Ishikawa (cell line): ENCODE data around the gene TPH2.

ENCODE experiments used
- CEBPB ChIP-seq: IDR thresholded peaks from 2 replicates; pipeline ENCODE4 v1.6.1; 2012
- CREB1 ChIP-seq: IDR thresholded peaks from 2 replicates; pipeline ENCODE4 v1.6.1; 2012; ENCODE audit warnings: low read depth
- EGR1 ChIP-seq: IDR thresholded peaks from 2 replicates; pipeline ENCODE4 v1.6.1; 2012
- EP300 ChIP-seq: IDR thresholded peaks from 2 replicates; pipeline ENCODE4 v1.6.1; 2012; ENCODE audit warnings: borderline replicate concordance
- FOXM1 ChIP-seq: IDR thresholded peaks from 2 replicates; pipeline ENCODE4 v1.6.1; 2012; ENCODE audit warnings: low read depth, borderline replicate concordance
- MAX ChIP-seq: IDR thresholded peaks from 2 replicates; pipeline ENCODE4 v1.6.1; 2012
- NFIC ChIP-seq: IDR thresholded peaks from 2 replicates; pipeline ENCODE4 v1.6.1; 2012
- RAD21 ChIP-seq: IDR thresholded peaks from 2 replicates; pipeline ENCODE4 v1.6.1; 2012; ENCODE audit warnings: low read depth
- REST ChIP-seq: IDR thresholded peaks from 2 replicates; pipeline ENCODE4 v1.6.1; 2012; ENCODE audit warnings: low read depth, mild to moderate bottlenecking
- TAF1 ChIP-seq: IDR thresholded peaks from 2 replicates; pipeline ENCODE4 v1.6.1; 2012; ENCODE audit warnings: low read depth, mild to moderate bottlenecking
- TCF12 ChIP-seq: IDR thresholded peaks from 2 replicates; pipeline ENCODE4 v1.6.1; 2012; ENCODE audit warnings: low read depth
- TEAD4 ChIP-seq: IDR thresholded peaks from 2 replicates; pipeline ENCODE4 v1.6.1; 2012
- USF1 ChIP-seq: IDR thresholded peaks from 2 replicates; pipeline ENCODE4 v1.6.1; 2012
- YY1 ChIP-seq: IDR thresholded peaks from 2 replicates; pipeline ENCODE4 v1.6.1; 2012; ENCODE audit warnings: low read depth
- ZBTB7A ChIP-seq: IDR thresholded peaks from 2 replicates; pipeline ENCODE4 v1.6.1; 2012; ENCODE audit warnings: low read depth

The TPH2 gene

GRCh38 chr12:71900091-71900490 lies 38.6 kb upstream of the TPH2 start:
- TF ChIP-seq TEAD4 (no peak), NFIC (no peak), YY1 (no peak), EGR1 (no peak), TAF1 (no peak), TCF12 (no peak), ZBTB7A (no peak), REST (no peak), USF1 (no peak), EP300 (no peak), FOXM1 (no peak), CEBPB (no peak), MAX (no peak), CREB1 (no peak), RAD21 (no peak; the same call in 1 of the 2 replicates)

- no peak for TF ChIP-seq ZBTB7A
- no peak for TF ChIP-seq CEBPB
- no peak for TF ChIP-seq TEAD4
- no peak for TF ChIP-seq USF1
- no peak for TF ChIP-seq TAF1
- TF ChIP-seq EGR1 = no peak
- no peak for TF ChIP-seq REST
- no peak for TF ChIP-seq RAD21
- TF ChIP-seq FOXM1 = no peak
- no peak for TF ChIP-seq YY1
Observed at GRCh38 chr12:71904629-71905028, 34.0 kb upstream of the TPH2 start.

- TF ChIP-seq RAD21 = no peak
- no peak for TF ChIP-seq ZBTB7A
- TF ChIP-seq TEAD4 = no peak
Observed at GRCh38 chr12:71935594-71935993, 3.1 kb upstream of the TPH2 start.

GRCh38 chr12:71940068-71940467 lies 1.4 kb downstream of the TPH2 start:
- no peak for TF ChIP-seq FOXM1
- no peak for TF ChIP-seq REST
- no peak for TF ChIP-seq ZBTB7A
- no peak for TF ChIP-seq NFIC
- TF ChIP-seq CEBPB = no peak

- no peak for TF ChIP-seq TEAD4
- no peak for TF ChIP-seq TAF1
- TF ChIP-seq EGR1 = no peak
- no peak for TF ChIP-seq TCF12
- peak; percentile 17; the same call in 1 of the 2 replicates for TF ChIP-seq RAD21
Observed at GRCh38 chr12:71941174-71941573, 2.5 kb downstream of the TPH2 start.

GRCh38 chr12:71942259-71942658 lies 3.6 kb downstream of the TPH2 start:
- TF ChIP-seq NFIC (no peak), CEBPB (no peak), USF1 (no peak), MAX (no peak), REST (no peak), TCF12 (no peak), FOXM1 (no peak), ZBTB7A (no peak)
